ENCODE data around the gene TANC1. TPM values are rescaled to one million over a fixed set of nuclear protein-coding genes. Genes with fewer than 3 reads are reported as not detected.

TANC1 gene
- polyA plus RNA-seq (2013, experiment 1 of 2): 1.3 TPM
- 1.2 TPM for polyA plus RNA-seq (2013, experiment 2 of 2)

GRCh38 chr2:158968396-158969161 is at the start of gene TANC1:
Gene TANC1, plus strand, starts transcription at chr2:158968640. Its CDS starts 97,271 bp downstream, at chr2:159065911.
- Histone ChIP-seq H3K4me2 (ENCODE audit: insufficient read depth, low read length, poor library complexity, severe bottlenecking) (peak within 1 kb of the TSS; percentile 99), H3K27me3 (ENCODE audit: control insufficient read depth in 3 of 3, insufficient read depth in 3 of 3, low read depth in 1 of 3, low read length in 3 of 3) (peaks cover 0 to 28% (median 8%) of the 10 kb centered on the region in 3 experiments), H2BK15ac (ENCODE audit: low read length) (peak within 1 kb of the TSS; percentile 52), H3K79me1 (ENCODE audit: low read depth, low read length) (no peaks in the 10 kb centered on the region), H3K18ac (ENCODE audit: low read length) (peak within 1 kb of the TSS; percentile 92), H2BK12ac (ENCODE audit: low read length) (no peak within 1 kb of the TSS), H3K27ac (replicated peaks; ENCODE audit: low read length) (peak within 1 kb of the TSS; percentile 70), H2BK5ac (ENCODE audit: low read length) (peak within 1 kb of the TSS; percentile 0), H3K4ac (ENCODE audit: low read length) (no peak within 1 kb of the TSS), H3K36me3 (replicated peaks in 1 of 2; ENCODE audit: control insufficient read depth in 2 of 2, insufficient read depth in 2 of 2, low read length in 2 of 2) (no peaks in the 10 kb centered on the region), H3K9me3 (replicated peaks in 1 of 2; ENCODE audit: control insufficient read depth in 2 of 2, insufficient read depth in 1 of 2, low read depth in 1 of 2, low read length in 2 of 2) (no peaks in the 10 kb centered on the region), H3K23ac (ENCODE audit: low read depth, low read length, poor library complexity) (peak within 1 kb of the TSS; percentile 40), H3K9ac (ENCODE audit: low read depth, low read length, poor library complexity) (peak within 1 kb of the TSS; percentile 15), H3K14ac (ENCODE audit: low read length) (no peak within 1 kb of the TSS), H4K91ac (ENCODE audit: low read depth, low read length, poor library complexity) (no peak within 1 kb of the TSS), H2AFZ (ENCODE audit: low read length) (peak within 1 kb of the TSS; percentile 92), H3K4me1 (ENCODE audit: control insufficient read depth in 2 of 2, insufficient read depth in 1 of 2, low read depth in 1 of 2, low read length in 2 of 2) (peaks cover 6 to 21% of the 10 kb centered on the region in 2 donors), H4K8ac (ENCODE audit: low read depth, low read length) (no peak within 1 kb of the TSS), H3K4me3 (ENCODE audit: low read length in 2 of 2) (peak within 1 kb of the TSS; percentile 82 to 87), H2AK5ac (ENCODE audit: low read depth, low read length) (no peak within 1 kb of the TSS), H2BK120ac (ENCODE audit: low read depth, low read length) (no peak within 1 kb of the TSS)
- peak; percentile 83 for DNase-seq (ENCODE audit: low spot score)
- no CpG with 5 or more reads among the region's 92 CpGs for WGBS, 2 donors (ENCODE audit: extremely low coverage in 2 of 2, insufficient read length in 2 of 2, insufficient replicate concordance in 1 of 2)

DNA sequence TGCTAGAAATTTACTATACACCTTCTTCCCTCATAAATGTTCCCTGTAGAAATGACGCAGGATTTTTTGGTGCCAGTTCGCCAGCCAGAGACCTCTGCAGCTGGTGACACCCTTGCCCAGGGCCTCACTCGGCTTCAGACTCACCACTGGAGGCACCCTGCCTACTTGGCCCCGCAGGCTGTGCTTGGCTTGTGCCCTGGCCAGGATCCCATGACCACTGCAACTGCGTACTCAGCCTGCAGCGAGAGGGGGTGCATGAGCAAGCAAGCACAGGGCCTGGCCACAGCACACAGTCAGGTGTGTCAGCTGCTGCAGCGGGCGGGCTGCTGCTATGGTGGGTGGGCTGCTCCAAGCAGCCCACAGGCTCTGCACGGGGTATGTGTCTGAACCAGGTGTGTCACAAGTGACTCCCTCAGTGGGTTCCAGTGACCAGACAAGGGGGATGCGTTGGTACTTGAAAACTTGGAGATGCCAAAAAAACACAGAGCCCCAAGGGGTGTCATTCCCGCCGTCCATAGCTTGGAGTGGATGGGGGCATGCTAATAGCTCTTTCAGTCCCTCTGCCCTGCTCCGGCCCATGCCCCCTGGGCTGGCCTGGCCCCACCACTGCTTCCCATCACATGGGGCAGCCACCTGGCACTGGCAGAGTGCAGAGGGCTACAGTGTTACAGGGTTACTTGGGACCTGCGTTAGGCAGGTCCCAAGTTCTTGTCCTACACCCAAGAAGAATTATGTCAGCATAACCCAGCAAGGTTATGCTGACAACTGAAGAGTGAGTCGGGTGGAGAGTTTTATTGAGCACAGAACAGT is 46.6 kb upstream of the TANC1 start:
- Histone ChIP-seq H2BK120ac (ENCODE audit: low read depth, low read length) (peak overlapping the region; percentile 30), H2AK5ac (ENCODE audit: low read depth, low read length) (peak overlapping the region; percentile 47), H3K79me1 (ENCODE audit: low read depth, low read length) (no peaks in the 10 kb centered on the region), H4K8ac (ENCODE audit: low read depth, low read length) (no peak overlapping the region), H3K14ac (ENCODE audit: low read length) (no peak overlapping the region), H3K4me3 (ENCODE audit: low read length in 2 of 2) (no peak overlapping the region), H2AFZ (ENCODE audit: low read length) (no peak overlapping the region), H2BK12ac (ENCODE audit: low read length) (no peak overlapping the region), H3K9ac (ENCODE audit: low read depth, low read length, poor library complexity) (no peak overlapping the region), H2BK15ac (ENCODE audit: low read length) (peak overlapping the region; percentile 16), H3K36me3 (replicated peaks in 1 of 2; ENCODE audit: control insufficient read depth in 2 of 2, insufficient read depth in 2 of 2, low read length in 2 of 2) (no peaks in the 10 kb centered on the region), H3K9me3 (replicated peaks in 1 of 2; ENCODE audit: control insufficient read depth in 2 of 2, insufficient read depth in 1 of 2, low read depth in 1 of 2, low read length in 2 of 2) (peaks cover 0 to 6% of the 10 kb centered on the region in 2 donors), H3K4me2 (ENCODE audit: insufficient read depth, low read length, poor library complexity, severe bottlenecking) (no peak overlapping the region), H3K27ac (replicated peaks; ENCODE audit: low read length) (no peak overlapping the region), H3K18ac (ENCODE audit: low read length) (peak overlapping the region; percentile 65), H3K23ac (ENCODE audit: low read depth, low read length, poor library complexity) (peak overlapping the region; percentile 44), H3K4ac (ENCODE audit: low read length) (no peak overlapping the region), H2BK5ac (ENCODE audit: low read length) (no peak overlapping the region), H3K27me3 (ENCODE audit: control insufficient read depth in 3 of 3, insufficient read depth in 3 of 3, low read depth in 1 of 3, low read length in 3 of 3) (no peaks in the 10 kb centered on the region), H3K4me1 (ENCODE audit: control insufficient read depth in 2 of 2, insufficient read depth in 1 of 2, low read depth in 1 of 2, low read length in 2 of 2) (peaks cover 2 to 5% of the 10 kb centered on the region in 2 donors), H4K91ac (ENCODE audit: low read depth, low read length, poor library complexity) (no peak overlapping the region)
- no CpG with 5 or more reads among the region's 15 CpGs for WGBS, 2 donors (ENCODE audit: extremely low coverage in 2 of 2, insufficient read length in 2 of 2, insufficient replicate concordance in 1 of 2)
- DNase-seq (ENCODE audit: low spot score): no peak

DNA sequence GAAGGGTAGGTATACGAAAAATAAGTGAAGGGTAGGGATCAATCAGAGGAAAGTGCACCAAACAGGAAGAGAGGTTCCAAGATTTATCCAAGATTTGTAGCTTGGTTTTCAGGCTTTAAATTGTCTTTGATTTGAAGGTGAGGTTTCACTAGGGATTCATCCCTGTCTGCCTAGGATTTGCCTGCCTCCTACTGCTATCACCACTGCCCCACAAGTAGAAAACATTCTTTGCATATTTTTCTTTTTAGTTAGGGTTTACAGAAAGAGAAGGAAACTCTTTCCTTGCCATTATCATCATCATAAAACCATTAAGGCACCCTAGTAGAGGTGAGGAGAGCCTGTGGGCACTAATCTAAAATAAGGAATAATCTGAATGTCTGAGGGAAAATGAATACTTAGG is 45.8 kb upstream of the TANC1 start:
- H3K4me1 ChIP-seq (ENCODE audit: control insufficient read depth in 2 of 2, insufficient read depth in 1 of 2, low read depth in 1 of 2, low read length in 2 of 2): peaks cover 2 to 5% of the 10 kb centered on the region in 2 donors
- no peaks in the 10 kb centered on the region for H3K36me3 ChIP-seq (replicated peaks in 1 of 2; ENCODE audit: control insufficient read depth in 2 of 2, insufficient read depth in 2 of 2, low read length in 2 of 2)
- H2BK15ac ChIP-seq (ENCODE audit: low read length): no peak overlapping the region
- no peak overlapping the region for H2AK5ac ChIP-seq (ENCODE audit: low read depth, low read length)
- H3K9me3 ChIP-seq (replicated peaks in 1 of 2; ENCODE audit: control insufficient read depth in 2 of 2, insufficient read depth in 1 of 2, low read depth in 1 of 2, low read length in 2 of 2): peaks cover 0 to 6% of the 10 kb centered on the region in 2 donors
- WGBS, 2 donors (ENCODE audit: extremely low coverage in 2 of 2, insufficient read length in 2 of 2, insufficient replicate concordance in 1 of 2): no CpG with 5 or more reads among the region's 1 CpG
- no peak overlapping the region for H2AFZ ChIP-seq (ENCODE audit: low read length)
- no peak overlapping the region for H3K9ac ChIP-seq (ENCODE audit: low read depth, low read length, poor library complexity)
- no peak overlapping the region for H3K27ac ChIP-seq (replicated peaks; ENCODE audit: low read length)
- no peak overlapping the region for H4K8ac ChIP-seq (ENCODE audit: low read depth, low read length)
- no peak overlapping the region for H2BK5ac ChIP-seq (ENCODE audit: low read length)
- no peak overlapping the region for H3K4me2 ChIP-seq (ENCODE audit: insufficient read depth, low read length, poor library complexity, severe bottlenecking)
- no peak overlapping the region for H3K23ac ChIP-seq (ENCODE audit: low read depth, low read length, poor library complexity)
- H3K4me3 ChIP-seq (ENCODE audit: low read length in 2 of 2): no peak overlapping the region
- no peak overlapping the region for H3K4ac ChIP-seq (ENCODE audit: low read length)
- no peaks in the 10 kb centered on the region for H3K79me1 ChIP-seq (ENCODE audit: low read depth, low read length)
- no peak overlapping the region for H2BK12ac ChIP-seq (ENCODE audit: low read length)
- no peak for DNase-seq (ENCODE audit: low spot score)
- no peak overlapping the region for H4K91ac ChIP-seq (ENCODE audit: low read depth, low read length, poor library complexity)
- no peak overlapping the region for H3K18ac ChIP-seq (ENCODE audit: low read length)
- no peak overlapping the region for H2BK120ac ChIP-seq (ENCODE audit: low read depth, low read length)
- H3K27me3 ChIP-seq (ENCODE audit: control insufficient read depth in 3 of 3, insufficient read depth in 3 of 3, low read depth in 1 of 3, low read length in 3 of 3): no peaks in the 10 kb centered on the region
- H3K14ac ChIP-seq (ENCODE audit: low read length): no peak overlapping the region

GRCh38 chr2:158923180-158923594 is 45.3 kb upstream of the TANC1 start:
- H2BK15ac ChIP-seq (ENCODE audit: low read length): no peak overlapping the region
- DNase-seq (ENCODE audit: low spot score): no peak
- no peak overlapping the region for H2BK12ac ChIP-seq (ENCODE audit: low read length)

More at GRCh38 chr2:158923180-158923594, 45.3 kb upstream of the TANC1 start:
- no peaks in the 10 kb centered on the region for H3K79me1 ChIP-seq (ENCODE audit: low read depth, low read length)
- no CpG with 5 or more reads among the region's 3 CpGs for WGBS, 2 donors (ENCODE audit: extremely low coverage in 2 of 2, insufficient read length in 2 of 2, insufficient replicate concordance in 1 of 2)
- H3K4me1 ChIP-seq (ENCODE audit: control insufficient read depth in 2 of 2, insufficient read depth in 1 of 2, low read depth in 1 of 2, low read length in 2 of 2): peaks cover 2 to 5% of the 10 kb centered on the region in 2 donors
- H4K8ac ChIP-seq (ENCODE audit: low read depth, low read length): no peak overlapping the region
- no peak overlapping the region for H4K91ac ChIP-seq (ENCODE audit: low read depth, low read length, poor library complexity)
- H3K36me3 ChIP-seq (replicated peaks in 1 of 2; ENCODE audit: control insufficient read depth in 2 of 2, insufficient read depth in 2 of 2, low read length in 2 of 2): no peaks in the 10 kb centered on the region
- no peak overlapping the region for H3K27ac ChIP-seq (replicated peaks; ENCODE audit: low read length)
- H3K9me3 ChIP-seq (replicated peaks in 1 of 2; ENCODE audit: control insufficient read depth in 2 of 2, insufficient read depth in 1 of 2, low read depth in 1 of 2, low read length in 2 of 2): peaks cover 0 to 6% of the 10 kb centered on the region in 2 donors
- H3K4me2 ChIP-seq (ENCODE audit: insufficient read depth, low read length, poor library complexity, severe bottlenecking): no peak overlapping the region
- H3K9ac ChIP-seq (ENCODE audit: low read depth, low read length, poor library complexity): no peak overlapping the region
- H3K23ac ChIP-seq (ENCODE audit: low read depth, low read length, poor library complexity): no peak overlapping the region
- no peak overlapping the region for H2BK5ac ChIP-seq (ENCODE audit: low read length)
- H2AK5ac ChIP-seq (ENCODE audit: low read depth, low read length): no peak overlapping the region
- no peak overlapping the region for H3K18ac ChIP-seq (ENCODE audit: low read length)
- H3K4ac ChIP-seq (ENCODE audit: low read length): no peak overlapping the region
- H2BK120ac ChIP-seq (ENCODE audit: low read depth, low read length): no peak overlapping the region
- H3K14ac ChIP-seq (ENCODE audit: low read length): no peak overlapping the region
- H3K4me3 ChIP-seq (ENCODE audit: low read length in 2 of 2): no peak overlapping the region
- H3K27me3 ChIP-seq (ENCODE audit: control insufficient read depth in 3 of 3, insufficient read depth in 3 of 3, low read depth in 1 of 3, low read length in 3 of 3): no peaks in the 10 kb centered on the region
- H2AFZ ChIP-seq (ENCODE audit: low read length): peak overlapping the region; percentile 59
